Glutamatergic neuron (in vitro differentiated cells): ENCODE results near the gene LRP1B. TPM values are rescaled to one million over a fixed set of nuclear protein-coding genes. Genes with fewer than 3 reads are reported as not detected.

Source experiments
- DNase-seq: peaks from one replicate; pipeline ENCODE4 v3.0.0; 2022
- H3K27ac Mint-ChIP-seq: one replicate; pipeline ENCODE4 v1.8.0; 2020; ENCODE audit warnings: mild to moderate bottlenecking, mixed read lengths, inconsistent platforms; ENCODE audit not compliant: unreplicated experiment
- H3K27me3 Mint-ChIP-seq: one replicate; pipeline ENCODE4 v1.8.0; 2020; ENCODE audit warnings: mild to moderate bottlenecking, moderate library complexity, mixed read lengths, inconsistent platforms; ENCODE audit not compliant: unreplicated experiment
- H3K36me3 Mint-ChIP-seq: one replicate; pipeline ENCODE4 v1.8.0; 2020; ENCODE audit warnings: mild to moderate bottlenecking, mixed read lengths, inconsistent platforms; ENCODE audit not compliant: unreplicated experiment
- H3K4me1 Mint-ChIP-seq: one replicate; pipeline ENCODE4 v1.8.0; 2020; ENCODE audit warnings: mild to moderate bottlenecking, low read depth, mixed read lengths, inconsistent platforms; ENCODE audit not compliant: unreplicated experiment
- H3K4me3 Mint-ChIP-seq: one replicate; pipeline ENCODE4 v1.8.0; 2020; ENCODE audit warnings: mild to moderate bottlenecking, mixed read lengths, inconsistent platforms; ENCODE audit not compliant: unreplicated experiment
- H3K9me3 Mint-ChIP-seq: one replicate; pipeline ENCODE4 v1.8.0; 2020; ENCODE audit warnings: mild to moderate bottlenecking, moderate library complexity, mixed read lengths, inconsistent platforms; ENCODE audit not compliant: unreplicated experiment
- total RNA-seq: library from RNA; stranded (reverse); fragmentation: NEBNext Ultra II Directional; extraction: Animal tissue kit (Norgen Biotek cat#: 25700); gene quantifications from one replicate; pipeline ENCODE4 v1.2.1, GENCODE V29; 2021; ENCODE audit not compliant: unreplicated experiment
- TF ChIP-seq, protein P1 (sequence below): fragments of 200-600 bp; sonication (generic); IDR thresholded peaks from one replicate; pipeline ENCODE4 v1.5.0; 2021; ENCODE audit not compliant: partially characterized antibody, unreplicated experiment

The LRP1B gene
- total RNA-seq, 1 donor from 2014 or later, result 28.7 TPM

DNA sequence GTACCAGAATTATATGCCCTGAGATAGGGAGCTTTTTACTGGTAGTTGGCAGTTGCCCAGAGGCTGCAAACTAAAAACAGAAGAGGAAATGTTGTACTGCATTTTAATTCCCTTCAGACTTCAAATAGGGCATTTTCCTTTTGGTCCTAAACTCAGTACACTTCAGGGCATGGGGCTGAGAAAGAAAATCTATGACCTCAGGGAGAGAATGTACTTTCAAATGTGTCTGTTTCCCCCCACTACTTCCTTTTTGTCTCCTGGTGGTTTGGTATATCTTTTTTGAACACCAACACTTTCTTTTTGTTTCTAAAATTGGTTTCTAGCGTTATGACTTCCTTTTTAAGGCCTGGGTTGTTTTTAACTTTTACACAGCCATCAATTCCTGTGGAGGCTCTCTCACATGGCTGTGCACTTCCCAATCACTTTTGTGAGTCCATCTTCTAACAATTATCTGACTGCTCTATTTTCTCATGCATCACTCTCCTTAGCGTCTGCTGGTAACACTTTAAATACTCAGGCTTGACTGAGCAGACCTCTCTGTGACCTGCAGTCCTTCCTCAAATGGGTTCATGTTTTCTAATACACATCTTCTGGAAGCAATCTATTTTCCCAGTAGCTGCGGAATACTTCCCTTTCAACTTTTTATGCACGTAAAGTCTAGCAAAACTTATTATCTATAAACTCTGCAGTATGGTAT is 596.0 kb downstream of the LRP1B start:
- H3K36me3 Mint-ChIP-seq, result no peaks in the 10 kb centered on the region
- H3K9me3 Mint-ChIP-seq, result no peaks in the 10 kb centered on the region
- peak overlapping the region; percentile 29 for H3K27ac Mint-ChIP-seq
- DNase-seq, result no peak
- TF ChIP-seq, protein P1, sequence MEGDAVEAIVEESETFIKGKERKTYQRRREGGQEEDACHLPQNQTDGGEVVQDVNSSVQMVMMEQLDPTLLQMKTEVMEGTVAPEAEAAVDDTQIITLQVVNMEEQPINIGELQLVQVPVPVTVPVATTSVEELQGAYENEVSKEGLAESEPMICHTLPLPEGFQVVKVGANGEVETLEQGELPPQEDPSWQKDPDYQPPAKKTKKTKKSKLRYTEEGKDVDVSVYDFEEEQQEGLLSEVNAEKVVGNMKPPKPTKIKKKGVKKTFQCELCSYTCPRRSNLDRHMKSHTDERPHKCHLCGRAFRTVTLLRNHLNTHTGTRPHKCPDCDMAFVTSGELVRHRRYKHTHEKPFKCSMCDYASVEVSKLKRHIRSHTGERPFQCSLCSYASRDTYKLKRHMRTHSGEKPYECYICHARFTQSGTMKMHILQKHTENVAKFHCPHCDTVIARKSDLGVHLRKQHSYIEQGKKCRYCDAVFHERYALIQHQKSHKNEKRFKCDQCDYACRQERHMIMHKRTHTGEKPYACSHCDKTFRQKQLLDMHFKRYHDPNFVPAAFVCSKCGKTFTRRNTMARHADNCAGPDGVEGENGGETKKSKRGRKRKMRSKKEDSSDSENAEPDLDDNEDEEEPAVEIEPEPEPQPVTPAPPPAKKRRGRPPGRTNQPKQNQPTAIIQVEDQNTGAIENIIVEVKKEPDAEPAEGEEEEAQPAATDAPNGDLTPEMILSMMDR, result no peak
- peaks cover 31% of the 10 kb centered on the region for H3K4me1 Mint-ChIP-seq
- no peaks in the 10 kb centered on the region for H3K27me3 Mint-ChIP-seq
- H3K4me3 Mint-ChIP-seq, result no peak overlapping the region

DNA sequence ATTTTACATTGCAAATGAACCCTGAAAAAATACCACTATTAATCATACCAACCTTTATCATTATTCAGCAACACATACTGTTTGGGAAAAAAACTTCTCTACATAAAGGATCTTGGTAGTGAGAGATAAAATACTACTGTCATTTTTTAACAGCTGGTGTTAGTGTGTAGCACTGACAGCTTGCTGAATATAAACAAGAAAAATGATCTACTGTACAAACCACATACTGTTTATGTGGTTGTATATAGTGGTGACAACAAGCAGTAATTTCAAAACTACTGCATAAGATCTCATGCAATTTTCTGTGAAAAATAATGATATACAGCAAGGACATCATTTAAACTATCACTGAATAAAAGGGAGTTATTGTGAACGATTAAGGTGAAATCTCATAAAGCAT is 601.2 kb downstream of the LRP1B start:
- Mint-ChIP-seq H3K4me3 (no peak overlapping the region), H3K27me3 (no peaks in the 10 kb centered on the region), H3K9me3 (no peaks in the 10 kb centered on the region), H3K4me1 (peaks cover 12% of the 10 kb centered on the region), H3K27ac (no peak overlapping the region), H3K36me3 (no peaks in the 10 kb centered on the region)
- no peak for DNase-seq
- TF ChIP-seq, protein P1, result no peak

DNA sequence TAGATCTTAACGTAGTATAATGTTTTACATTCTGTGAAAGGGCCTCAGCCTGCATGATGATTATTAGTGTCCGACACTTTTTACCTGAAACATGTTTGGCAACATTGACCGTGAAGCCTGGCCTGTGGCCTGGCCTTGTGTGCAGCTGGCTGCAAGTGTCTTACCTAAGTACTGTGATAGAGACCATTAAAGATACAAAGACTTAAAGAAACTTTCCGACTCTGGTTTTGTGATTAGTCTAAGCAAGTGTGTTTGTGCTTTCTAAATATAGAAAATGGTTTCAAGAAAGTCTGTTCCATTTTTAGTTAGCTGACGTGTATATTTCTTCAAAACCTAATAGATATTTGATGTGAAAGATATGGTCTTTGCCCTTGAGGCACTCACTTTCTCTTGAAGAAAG is 601.8 kb downstream of the LRP1B start:
- no peak for DNase-seq
- Mint-ChIP-seq H3K9me3 (no peaks in the 10 kb centered on the region), H3K4me1 (peaks cover 8% of the 10 kb centered on the region), H3K27me3 (no peaks in the 10 kb centered on the region), H3K4me3 (no peak overlapping the region), H3K36me3 (no peaks in the 10 kb centered on the region), H3K27ac (no peak overlapping the region)
- TF ChIP-seq, protein P1, result no peak

DNA sequence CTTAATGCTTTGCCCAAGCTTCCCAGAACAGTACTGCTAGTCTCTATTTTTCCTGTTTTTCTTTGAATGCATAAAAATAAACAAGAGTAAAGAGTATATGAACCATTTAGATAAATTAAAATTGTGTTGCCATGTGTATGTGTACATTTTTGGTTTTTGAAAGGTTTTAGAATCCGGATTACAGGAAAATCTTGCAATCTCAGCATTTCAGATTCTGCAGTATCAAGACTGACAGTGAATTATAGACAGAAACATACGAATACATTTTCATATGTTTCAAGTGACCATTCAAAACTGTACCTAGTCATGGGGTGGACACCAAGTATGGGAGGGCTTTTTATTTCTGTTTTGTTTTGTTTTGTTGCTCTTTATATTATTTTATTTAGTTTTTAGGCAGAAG is 604.1 kb downstream of the LRP1B start:
- TF ChIP-seq, protein P1, result no peak
- H3K36me3 Mint-ChIP-seq, result no peaks in the 10 kb centered on the region
- DNase-seq, result no peak
- H3K4me3 Mint-ChIP-seq, result no peak overlapping the region
- peaks cover 3% of the 10 kb centered on the region for H3K9me3 Mint-ChIP-seq
- peaks cover 16% of the 10 kb centered on the region for H3K4me1 Mint-ChIP-seq
- no peaks in the 10 kb centered on the region for H3K27me3 Mint-ChIP-seq
- no peak overlapping the region for H3K27ac Mint-ChIP-seq

DNA sequence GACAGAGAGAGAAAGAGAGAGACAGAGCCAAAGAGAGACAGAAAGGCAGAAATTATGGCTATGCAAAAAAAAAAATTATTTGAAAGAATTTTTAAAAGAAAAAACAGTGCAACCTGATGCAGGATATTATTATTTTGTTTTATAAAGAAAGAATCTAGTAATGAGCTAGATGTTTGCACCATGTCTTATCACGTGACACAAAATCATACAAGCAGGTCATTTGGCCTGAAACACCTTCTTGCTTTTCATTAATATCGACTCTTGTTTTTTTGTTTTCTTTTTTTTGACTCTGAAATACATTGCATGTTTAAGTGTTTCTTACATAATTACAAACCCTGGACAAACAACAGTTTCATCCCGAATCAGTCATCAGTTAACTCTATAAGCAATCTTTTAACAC is 606.0 kb downstream of the LRP1B start:
- Mint-ChIP-seq H3K4me1 (peaks cover 18% of the 10 kb centered on the region), H3K9me3 (peaks cover 5% of the 10 kb centered on the region), H3K27me3 (no peaks in the 10 kb centered on the region), H3K27ac (no peak overlapping the region), H3K36me3 (no peaks in the 10 kb centered on the region), H3K4me3 (no peak overlapping the region)
- TF ChIP-seq, protein P1, result no peak
- no peak for DNase-seq
